HTERT RPE-1 (cell line): Measurements from ENCODE around the gene USH2A.

ENCODE experiments used
- in situ Hi-C: fragments of 300-500 bp; cut with MboI; formaldehyde crosslinking; loops from 4 replicates; pipeline ENCODE4 v1.14.3; 2020; ENCODE audit warnings: low sequenced_read_pairs

USH2A gene, protein sequence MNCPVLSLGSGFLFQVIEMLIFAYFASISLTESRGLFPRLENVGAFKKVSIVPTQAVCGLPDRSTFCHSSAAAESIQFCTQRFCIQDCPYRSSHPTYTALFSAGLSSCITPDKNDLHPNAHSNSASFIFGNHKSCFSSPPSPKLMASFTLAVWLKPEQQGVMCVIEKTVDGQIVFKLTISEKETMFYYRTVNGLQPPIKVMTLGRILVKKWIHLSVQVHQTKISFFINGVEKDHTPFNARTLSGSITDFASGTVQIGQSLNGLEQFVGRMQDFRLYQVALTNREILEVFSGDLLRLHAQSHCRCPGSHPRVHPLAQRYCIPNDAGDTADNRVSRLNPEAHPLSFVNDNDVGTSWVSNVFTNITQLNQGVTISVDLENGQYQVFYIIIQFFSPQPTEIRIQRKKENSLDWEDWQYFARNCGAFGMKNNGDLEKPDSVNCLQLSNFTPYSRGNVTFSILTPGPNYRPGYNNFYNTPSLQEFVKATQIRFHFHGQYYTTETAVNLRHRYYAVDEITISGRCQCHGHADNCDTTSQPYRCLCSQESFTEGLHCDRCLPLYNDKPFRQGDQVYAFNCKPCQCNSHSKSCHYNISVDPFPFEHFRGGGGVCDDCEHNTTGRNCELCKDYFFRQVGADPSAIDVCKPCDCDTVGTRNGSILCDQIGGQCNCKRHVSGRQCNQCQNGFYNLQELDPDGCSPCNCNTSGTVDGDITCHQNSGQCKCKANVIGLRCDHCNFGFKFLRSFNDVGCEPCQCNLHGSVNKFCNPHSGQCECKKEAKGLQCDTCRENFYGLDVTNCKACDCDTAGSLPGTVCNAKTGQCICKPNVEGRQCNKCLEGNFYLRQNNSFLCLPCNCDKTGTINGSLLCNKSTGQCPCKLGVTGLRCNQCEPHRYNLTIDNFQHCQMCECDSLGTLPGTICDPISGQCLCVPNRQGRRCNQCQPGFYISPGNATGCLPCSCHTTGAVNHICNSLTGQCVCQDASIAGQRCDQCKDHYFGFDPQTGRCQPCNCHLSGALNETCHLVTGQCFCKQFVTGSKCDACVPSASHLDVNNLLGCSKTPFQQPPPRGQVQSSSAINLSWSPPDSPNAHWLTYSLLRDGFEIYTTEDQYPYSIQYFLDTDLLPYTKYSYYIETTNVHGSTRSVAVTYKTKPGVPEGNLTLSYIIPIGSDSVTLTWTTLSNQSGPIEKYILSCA (N-terminal part only)

GRCh38 chr1:216422821-216423520 is at the start of gene USH2A:
Gene USH2A, minus strand, starts transcription at chr1:216423448. Its CDS starts 1,112 bp downstream, at chr1:216422336.
- in situ Hi-C loops: no loop called here

GRCh38 chr1:216466162-216466801 is 43.0 kb upstream of the USH2A start:
- in situ Hi-C loops: no loop called here

GRCh38 chr1:216464489-216464888 is 41.2 kb upstream of the USH2A start:
- in situ Hi-C loops: no loop called here

DNA sequence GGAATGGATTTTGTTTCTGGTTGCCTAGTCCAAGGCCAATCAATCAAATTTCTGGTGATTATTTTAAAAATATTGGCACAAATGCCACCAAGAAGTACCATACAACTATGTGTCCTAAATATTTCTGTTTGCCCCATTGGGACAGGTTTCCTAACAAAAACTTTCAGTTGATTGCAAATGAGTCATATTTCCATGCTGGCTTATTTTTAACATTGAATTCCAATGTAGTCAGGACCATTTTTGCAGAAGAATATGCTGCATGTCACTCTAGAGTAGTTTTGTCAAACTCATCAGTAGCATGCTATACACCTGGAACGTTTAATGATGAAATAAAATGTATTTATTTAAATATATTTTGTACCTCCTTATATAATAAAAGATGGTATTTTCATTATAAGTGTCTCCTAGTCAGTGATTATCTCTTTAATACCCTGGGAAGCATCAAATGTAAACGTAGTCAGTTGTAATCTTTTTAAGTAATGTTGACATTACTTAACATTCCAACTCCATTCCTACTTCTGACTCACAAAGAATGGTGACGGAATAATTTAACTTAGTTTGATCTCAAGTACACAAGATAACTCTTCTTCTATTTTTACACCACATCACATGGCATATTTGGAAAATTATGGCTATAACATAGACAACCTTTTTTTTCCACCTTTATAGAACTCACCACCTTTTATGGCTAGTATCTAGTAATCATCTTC is 39.0 kb upstream of the USH2A start:
- in situ Hi-C loops: no loop called here

DNA sequence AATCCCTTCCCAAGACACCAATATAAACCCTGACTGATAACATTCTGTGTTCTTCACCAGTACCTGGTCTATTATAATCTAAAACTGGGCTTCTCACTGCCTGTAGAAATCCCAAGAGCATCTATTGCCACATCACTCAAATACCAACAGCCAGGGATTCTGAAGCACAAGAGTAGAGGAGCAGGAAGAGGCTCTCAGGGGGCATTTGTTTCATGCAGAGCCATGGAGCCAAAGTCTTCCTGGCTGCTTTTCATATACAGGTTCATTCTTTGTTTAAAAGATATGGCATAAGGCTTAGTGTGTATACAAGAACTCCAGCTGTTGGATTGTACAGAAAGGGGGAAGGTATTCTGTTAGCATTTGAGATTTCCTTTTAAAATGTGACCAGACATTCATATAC is 38.2 kb upstream of the USH2A start:
- in situ Hi-C loops: no loop called here

- in situ Hi-C loops: no loop called here
Measured at GRCh38 chr1:216459651-216460207, 36.5 kb upstream of the USH2A start.

DNA sequence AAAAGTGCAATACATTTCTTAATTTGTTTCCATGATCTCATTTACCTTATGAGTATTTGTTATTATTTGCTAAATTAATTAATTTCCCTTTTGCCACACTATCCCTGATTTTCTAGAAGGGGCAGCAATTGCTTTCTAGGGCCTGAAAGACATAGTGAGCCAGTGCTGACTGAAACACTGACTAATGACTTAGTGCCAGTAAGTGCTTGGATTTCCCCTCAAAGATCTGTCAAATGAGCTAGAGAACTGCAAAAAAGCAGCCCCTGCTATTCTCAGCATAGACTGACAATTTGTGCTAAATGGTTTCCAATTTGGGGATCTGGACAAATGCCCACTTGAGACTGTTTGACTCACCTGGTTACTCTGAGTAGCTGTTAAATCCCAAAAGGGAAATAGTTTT is 35.6 kb upstream of the USH2A start:
- in situ Hi-C loops: no loop called here

- in situ Hi-C loops: no loop called here
Measured at GRCh38 chr1:216457356-216457755, 34.1 kb upstream of the USH2A start.

GRCh38 chr1:216456682-216457081 is 33.4 kb upstream of the USH2A start:
- in situ Hi-C loops: no loop called here

- in situ Hi-C loops: no loop called here
Measured at GRCh38 chr1:216453777-216454176, 30.5 kb upstream of the USH2A start.

GRCh38 chr1:216450227-216450626 is 27.0 kb upstream of the USH2A start:
- in situ Hi-C loops: no loop called here

- in situ Hi-C loops: no loop called here
Measured at GRCh38 chr1:216448011-216448510, 24.8 kb upstream of the USH2A start.

DNA sequence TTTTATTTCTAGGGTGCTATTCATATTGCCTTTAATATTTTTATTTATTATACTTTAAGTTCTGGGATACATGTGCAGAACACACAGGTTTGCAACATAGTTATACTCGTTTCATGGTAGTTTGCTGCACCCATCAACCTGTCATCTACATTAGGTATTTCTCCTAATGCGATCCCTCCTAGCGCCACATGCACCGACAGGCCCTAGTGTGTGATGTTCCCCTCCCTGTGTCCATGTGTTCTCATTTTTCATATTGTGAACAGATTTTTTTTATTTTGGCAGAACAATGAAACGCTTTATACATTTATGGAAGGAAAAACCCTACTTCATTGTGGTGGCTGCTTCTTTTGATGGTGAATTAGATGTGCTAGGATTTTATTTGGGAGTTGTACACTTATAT is 14.4 kb upstream of the USH2A start:
- in situ Hi-C loops: no loop called here

- in situ Hi-C loops: no loop called here
Measured at GRCh38 chr1:216434232-216434631, 11.0 kb upstream of the USH2A start.

- in situ Hi-C loops: no loop called here
Measured at GRCh38 chr1:216433175-216433574, 9.9 kb upstream of the USH2A start.

DNA sequence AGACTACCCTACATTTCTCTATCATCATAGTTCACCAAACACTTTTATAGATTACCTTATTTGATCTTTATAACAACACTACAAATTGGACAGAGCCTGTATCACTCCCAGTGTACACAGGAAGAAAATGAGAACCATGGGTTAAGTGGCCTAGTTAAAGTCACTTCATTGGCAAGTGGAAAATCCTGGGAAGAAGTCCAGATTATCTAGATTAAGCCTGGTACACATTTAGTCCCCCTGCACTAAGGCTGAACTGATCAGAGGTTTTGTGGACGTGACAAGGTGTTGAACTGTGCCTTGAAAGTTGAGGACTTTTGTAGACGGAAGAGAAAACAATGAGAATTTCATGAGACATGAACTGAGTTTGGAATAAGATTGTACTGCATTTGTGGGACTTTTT is 7.5 kb upstream of the USH2A start:
- in situ Hi-C loops: no loop called here

- in situ Hi-C loops: no loop called here
Measured at GRCh38 chr1:216425577-216425976, 2.3 kb upstream of the USH2A start.

GRCh38 chr1:216420746-216421145 is 2.5 kb downstream of the USH2A start:
- in situ Hi-C loops: no loop called here

DNA sequence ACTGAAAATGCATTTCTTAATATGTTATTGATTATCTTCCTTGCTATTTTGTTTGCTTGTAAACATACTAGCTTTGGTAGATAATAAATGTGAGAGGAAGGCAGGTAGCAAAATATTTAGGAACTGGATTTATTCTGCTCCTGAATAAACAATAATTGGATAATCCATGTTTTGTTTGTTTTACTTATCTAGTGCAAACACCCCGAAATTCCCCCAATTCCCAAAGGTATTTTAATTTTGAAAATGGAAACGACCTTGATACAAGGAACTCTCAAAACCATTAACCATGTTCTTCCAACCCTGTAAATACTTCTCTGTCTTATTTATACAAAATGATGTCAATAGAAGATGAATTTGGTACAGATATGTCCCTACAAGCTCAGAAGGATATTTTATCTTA is 3.0 kb downstream of the USH2A start:
- in situ Hi-C loops: no loop called here
